ENCODE data around the gene ARHGAP22. TPM values are rescaled to one million over a fixed set of nuclear protein-coding genes. Genes with fewer than 3 reads are reported as not detected.

The ARHGAP22 gene
- total RNA-seq, 3 donors from 2014 or later (not counting 1 experiment from before 2014, with no cell fraction given) = 0.21 to 0.40 TPM; not detected in 1

DNA sequence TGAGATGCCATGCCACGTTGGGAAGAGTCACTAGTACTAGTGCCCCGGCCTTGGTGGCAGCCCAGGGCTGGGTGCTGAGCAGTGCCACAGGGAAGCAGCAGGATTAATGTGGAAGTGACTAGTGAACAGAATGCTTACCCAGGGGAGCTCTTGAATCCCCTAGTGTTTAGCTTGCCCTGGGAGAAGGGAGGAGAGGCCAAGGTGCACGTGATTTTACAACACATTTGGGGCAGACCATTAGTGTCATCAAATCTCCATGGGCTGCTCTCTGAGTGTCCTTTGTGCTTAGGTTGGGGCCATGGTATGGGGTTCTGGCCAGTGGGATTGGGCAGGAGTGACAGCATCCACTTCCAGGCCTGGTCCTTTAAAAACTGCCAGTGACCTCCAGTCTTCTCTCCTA is 37.5 kb downstream of the ARHGAP22 start:
- H3K9me3 ChIP-seq (ENCODE audit: control insufficient read depth, insufficient read depth, low read length) = no peaks in the 10 kb centered on the region
- H3K4me1 Mint-ChIP-seq = no peaks in the 10 kb centered on the region
- H3K36me3 Mint-ChIP-seq = no peaks in the 10 kb centered on the region

GRCh38 chr10:48564466-48565160 is 40.3 kb downstream of the ARHGAP22 start:
- Mint-ChIP-seq H3K36me3 (no peaks in the 10 kb centered on the region), H3K4me3 (no peak overlapping the region), H3K4me1 (no peaks in the 10 kb centered on the region), H3K9me3 (no peaks in the 10 kb centered on the region), H3K27me3 (ENCODE audit: low read depth in 2 of 2) (no peaks in the 10 kb centered on the region), H3K27ac (no peak overlapping the region)
- Histone ChIP-seq H3K27me3 (ENCODE audit: control insufficient read depth, insufficient read depth, low read length) (no peaks in the 10 kb centered on the region), H3K4me3 (ENCODE audit: low read length) (no peak overlapping the region), H3K9me3 (ENCODE audit: control insufficient read depth, insufficient read depth, low read length) (no peaks in the 10 kb centered on the region), H3K4me1 (ENCODE audit: control insufficient read depth, insufficient read depth, low read length) (no peaks in the 10 kb centered on the region), H3K36me3 (ENCODE audit: control insufficient read depth, insufficient read depth, low read length) (no peaks in the 10 kb centered on the region), H3K27ac (ENCODE audit: low read length) (no peak overlapping the region)
- no peak for DNase-seq
- WGBS (ENCODE audit: insufficient coverage) = 53% methylated on average over 9 of the region's 9 CpGs
- TF ChIP-seq, protein P1, sequence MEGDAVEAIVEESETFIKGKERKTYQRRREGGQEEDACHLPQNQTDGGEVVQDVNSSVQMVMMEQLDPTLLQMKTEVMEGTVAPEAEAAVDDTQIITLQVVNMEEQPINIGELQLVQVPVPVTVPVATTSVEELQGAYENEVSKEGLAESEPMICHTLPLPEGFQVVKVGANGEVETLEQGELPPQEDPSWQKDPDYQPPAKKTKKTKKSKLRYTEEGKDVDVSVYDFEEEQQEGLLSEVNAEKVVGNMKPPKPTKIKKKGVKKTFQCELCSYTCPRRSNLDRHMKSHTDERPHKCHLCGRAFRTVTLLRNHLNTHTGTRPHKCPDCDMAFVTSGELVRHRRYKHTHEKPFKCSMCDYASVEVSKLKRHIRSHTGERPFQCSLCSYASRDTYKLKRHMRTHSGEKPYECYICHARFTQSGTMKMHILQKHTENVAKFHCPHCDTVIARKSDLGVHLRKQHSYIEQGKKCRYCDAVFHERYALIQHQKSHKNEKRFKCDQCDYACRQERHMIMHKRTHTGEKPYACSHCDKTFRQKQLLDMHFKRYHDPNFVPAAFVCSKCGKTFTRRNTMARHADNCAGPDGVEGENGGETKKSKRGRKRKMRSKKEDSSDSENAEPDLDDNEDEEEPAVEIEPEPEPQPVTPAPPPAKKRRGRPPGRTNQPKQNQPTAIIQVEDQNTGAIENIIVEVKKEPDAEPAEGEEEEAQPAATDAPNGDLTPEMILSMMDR (IDR thresholded peaks at IDR 0.05) = no peak
- ATAC-seq = no peak
- intact Hi-C loops (cut with micrococcal nuclease) = no loop called here

More for the DNA sequence above, 37.5 kb downstream of the ARHGAP22 start:
- Histone ChIP-seq H3K4me1 (ENCODE audit: control insufficient read depth, insufficient read depth, low read length) (no peaks in the 10 kb centered on the region), H3K36me3 (ENCODE audit: control insufficient read depth, insufficient read depth, low read length) (no peaks in the 10 kb centered on the region), H3K4me3 (ENCODE audit: low read length) (no peak overlapping the region), H3K27ac (ENCODE audit: low read length) (no peak overlapping the region), H3K27me3 (ENCODE audit: control insufficient read depth, insufficient read depth, low read length) (no peaks in the 10 kb centered on the region)
- no peak for DNase-seq
- no peak for ATAC-seq
- H3K4me3 Mint-ChIP-seq = no peak overlapping the region
- H3K27me3 Mint-ChIP-seq (ENCODE audit: low read depth in 2 of 2) = no peaks in the 10 kb centered on the region
- H3K9me3 Mint-ChIP-seq = no peaks in the 10 kb centered on the region
- TF ChIP-seq, protein P1 (IDR thresholded peaks at IDR 0.05) = no peak
- intact Hi-C loops (cut with micrococcal nuclease) = no loop called here
- H3K27ac Mint-ChIP-seq = no peak overlapping the region
- 87% methylated on average over 3 of the region's 3 CpGs for WGBS (ENCODE audit: insufficient coverage)

DNA sequence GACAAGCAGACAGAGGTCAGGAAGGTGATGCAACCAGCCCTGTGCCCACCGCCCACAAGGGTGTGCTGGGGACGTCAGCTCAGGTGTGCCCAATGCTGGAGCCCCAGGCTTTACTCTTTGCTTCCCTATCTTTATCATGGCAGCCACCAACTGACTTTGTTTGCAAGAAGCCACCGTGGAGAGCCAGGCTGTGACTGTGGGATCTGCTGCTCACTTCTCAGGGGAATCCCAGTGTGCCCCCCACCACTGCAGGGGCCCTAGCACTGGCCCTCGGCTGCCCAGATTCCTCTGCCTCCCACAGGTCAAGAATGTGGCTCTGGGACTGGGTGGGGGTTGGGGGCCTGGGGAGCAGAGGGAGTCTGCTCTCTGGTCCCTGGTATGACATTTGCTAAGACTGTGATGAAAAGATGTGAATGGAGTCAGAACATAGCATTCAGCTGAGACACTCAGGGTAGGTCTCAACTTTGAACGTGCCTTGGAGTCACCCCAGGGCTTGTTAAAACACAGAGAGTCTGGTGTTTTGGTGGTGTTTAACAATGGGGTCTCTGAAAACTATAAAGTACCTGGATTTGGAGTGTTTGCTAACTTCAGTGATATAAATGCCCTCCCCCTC is 47.3 kb downstream of the ARHGAP22 start:
- no peak overlapping the region for H3K27ac Mint-ChIP-seq
- ATAC-seq (peak in 1 of 3 donors; percentile 21), DNase-seq (no peak)
- no peak overlapping the region for H3K4me3 ChIP-seq (ENCODE audit: low read length)
- H3K4me3 Mint-ChIP-seq = no peak overlapping the region
- peaks cover 0 to 8% of the 10 kb centered on the region in 2 donors for H3K27me3 Mint-ChIP-seq (ENCODE audit: low read depth in 2 of 2)
- no peaks in the 10 kb centered on the region for H3K9me3 Mint-ChIP-seq
- no peaks in the 10 kb centered on the region for H3K4me1 Mint-ChIP-seq
- H3K36me3 Mint-ChIP-seq = no peaks in the 10 kb centered on the region
- H3K27me3 ChIP-seq (ENCODE audit: control insufficient read depth, insufficient read depth, low read length) = no peaks in the 10 kb centered on the region
- WGBS (ENCODE audit: insufficient coverage) = 88% methylated on average over 5 of the region's 5 CpGs
- TF ChIP-seq, protein P1 (IDR thresholded peaks at IDR 0.05) = no peak
- H3K9me3 ChIP-seq (ENCODE audit: control insufficient read depth, insufficient read depth, low read length) = no peaks in the 10 kb centered on the region
- no peak overlapping the region for H3K27ac ChIP-seq (ENCODE audit: low read length)
- no peaks in the 10 kb centered on the region for H3K36me3 ChIP-seq (ENCODE audit: control insufficient read depth, insufficient read depth, low read length)
- intact Hi-C loops (cut with micrococcal nuclease) = no loop called here
- H3K4me1 ChIP-seq (ENCODE audit: control insufficient read depth, insufficient read depth, low read length) = no peaks in the 10 kb centered on the region
